HepG2 (cell line): ENCODE results near the gene TCEANC. TPM values are rescaled to one million over a fixed set of nuclear protein-coding genes. Genes with fewer than 3 reads are reported as not detected.

Experiments used
- ATAC-seq: fragments of 200-7000 bp; cut with Tn5 transposase; 3 replicates; pipeline ENCODE4 v1.9.1; 2020; ENCODE audit warnings: mild to moderate bottlenecking, moderate library complexity
- BruUV-seq: library from RNA; stranded (reverse); fragments of 400-500 nt; replicated peaks from 2 replicates; lab custom pipeline; 2021; lab: Mats Ljungman, UMichigan
- CTCF ChIA-PET: fragments of 300-600 bp; formaldehyde crosslinking; extraction: SDS; loops from one replicate; lab custom pipeline; 2021; ENCODE audit warnings: low total read pairs, inconsistent platforms, low intra/inter-chr PET ratio; lab: Yijun Ruan, JAX
- POLR2A ChIA-PET: fragments of 350-600 bp; sonication (Branson Sonifier 250); formaldehyde crosslinking; loops from one replicate; lab custom pipeline; 2020; ENCODE audit warnings: antibody characterized with exemption, inconsistent platforms; lab: Yijun Ruan, JAX
- DNase-seq: peaks from one replicate; pipeline ENCODE4 v3.0.0-alpha.2; 2015; ENCODE audit warnings: low spot score
- FAIRE-seq: peaks from 3 replicates; lab custom pipeline; 2011; peaks lifted over from hg19 to GRCh38; lab: Jason Lieb, UNC
- H2AFZ ChIP-seq: one replicate; pipeline ENCODE4 v1.6.1; 2011; ENCODE audit warnings: low read length, inconsistent platforms
- H3K27ac ChIP-seq: fragments of 300-600 bp; 3 replicates; pipeline ENCODE4 v1.8.0; 2011; ENCODE audit warnings: mixed run types, mild to moderate bottlenecking, mixed read lengths, low read length, inconsistent platforms; ENCODE audit not compliant: insufficient read depth; ENCODE audit errors: extremely low read length
- H3K27me3 ChIP-seq, 2 experiments: fragments of 200-600 bp in 1 of 2; 2 replicates in 1 of 2; 3 replicates in 1 of 2; pipeline versions ENCODE4 v1.6.0 to v1.8.0; 2011; ENCODE audit warnings: low read length in 2 of 2, mild to moderate bottlenecking in 2 of 2, moderate library complexity in 2 of 2, inconsistent platforms in 1 of 2; ENCODE audit not compliant: insufficient read depth in 2 of 2, control insufficient read depth in 1 of 2
- H3K36me3 ChIP-seq, 2 experiments: fragments of 200-600 bp in 1 of 2; replicated peaks in 1 of 2; 2 replicates in 1 of 2; 3 replicates in 1 of 2; pipeline versions ENCODE4 v1.5.1 to v1.8.0; 2011; ENCODE audit warnings: low read length in 2 of 2, inconsistent platforms in 1 of 2; ENCODE audit not compliant: insufficient read depth in 2 of 2, control insufficient read depth in 1 of 2
- H3K4me1 ChIP-seq: 2 replicates; pipeline ENCODE4 v1.5.1; 2012; ENCODE audit warnings: low read length, inconsistent platforms; ENCODE audit not compliant: insufficient read depth
- H3K4me2 ChIP-seq: 2 replicates; pipeline ENCODE4 v1.6.0; 2011; ENCODE audit warnings: low read depth, low read length, inconsistent platforms
- H3K4me3 ChIP-seq, 3 experiments: fragments of 200-600 bp in 1 of 3; sonication (generic), shearing (Covaris generic) in 1 of 3; replicated peaks in 1 of 3; 2 replicates each; pipeline ENCODE4 v1.5.1; 2011 to 2016; ENCODE audit warnings: low read length in 3 of 3, inconsistent platforms in 2 of 3, low read depth in 2 of 3, mild to moderate bottlenecking in 2 of 3, control low read depth in 1 of 3, mixed read lengths in 1 of 3; ENCODE audit not compliant: insufficient read depth in 1 of 3
- H3K79me2 ChIP-seq: one replicate; pipeline ENCODE4 v1.6.1; 2011; ENCODE audit warnings: low read length, inconsistent platforms; ENCODE audit not compliant: insufficient read depth
- H3K9ac ChIP-seq: 2 replicates; pipeline ENCODE4 v1.6.0; 2011; ENCODE audit warnings: mild to moderate bottlenecking, low read depth, low read length, inconsistent platforms; ENCODE audit not compliant: insufficient read depth
- H3K9me3 ChIP-seq: 2 replicates; pipeline ENCODE4 v1.5.1; 2012; ENCODE audit warnings: mild to moderate bottlenecking, low read length
- H4K20me1 ChIP-seq: 2 replicates; pipeline ENCODE4 v1.6.0; 2011; ENCODE audit warnings: inconsistent platforms, mild to moderate bottlenecking, low read length, moderate library complexity; ENCODE audit not compliant: insufficient read depth
- ATF7 ChIP-seq, 2 experiments: fragments of 450-650 bp in 1 of 2; sonication (generic) in 1 of 2; formaldehyde crosslinking in 1 of 2; IDR thresholded peaks; 2 replicates each; pipeline versions ENCODE4 v1.4.0 to v1.6.1; 2016 to 2020; ENCODE audit warnings: antibody characterized with exemption in 1 of 2, mild to moderate bottlenecking in 1 of 2, missing genetic modification reagents in 1 of 2
- EED ChIP-seq: sonication (generic); formaldehyde crosslinking; IDR thresholded peaks from 2 replicates; pipeline ENCODE4 v1.5.0; 2020; ENCODE audit warnings: mild to moderate bottlenecking, missing genetic modification reagents
- GABPA ChIP-seq, 2 experiments: IDR thresholded peaks; 2 replicates each; pipeline ENCODE4 v1.6.1; 2011 to 2016; ENCODE audit warnings: low read depth in 2 of 2, low read length in 1 of 2, missing biosample characterization in 1 of 2, missing genetic modification characterization in 1 of 2
- HDAC6 ChIP-seq: fragments of 200-600 bp; sonication (generic); IDR thresholded peaks from 2 replicates; pipeline ENCODE4 v1.7.0; 2017; ENCODE audit warnings: mild to moderate bottlenecking, antibody characterized with exemption, low read length, low read depth
- IKZF4 ChIP-seq: sonication (generic); formaldehyde crosslinking; IDR thresholded peaks from 2 replicates; pipeline ENCODE4 v1.5.1; 2020; ENCODE audit warnings: borderline replicate concordance, mild to moderate bottlenecking, low read depth, missing genetic modification reagents; ENCODE audit errors: not compliant biosample characterization
- RNF219 ChIP-seq: sonication (generic); formaldehyde crosslinking; IDR thresholded peaks from 2 replicates; pipeline ENCODE4 v1.5.0; 2020; ENCODE audit warnings: mild to moderate bottlenecking, missing genetic modification reagents
- SOX13 ChIP-seq, 3 experiments: fragments of 450-650 bp in 1 of 3; sonication (generic) in 1 of 3; formaldehyde crosslinking in 1 of 3; IDR thresholded peaks in 2 of 3; conservative IDR thresholded peaks in 1 of 3; 2 replicates each; pipeline versions ENCODE4 v1.5.0 to v1.6.1; 2016 to 2020; ENCODE audit warnings: antibody characterized with exemption in 1 of 3, mild to moderate bottlenecking in 1 of 3, missing compliant biosample characterization in 1 of 3, missing genetic modification reagents in 1 of 3, moderate library complexity in 1 of 3
- ZBED4 ChIP-seq: sonication (generic); formaldehyde crosslinking; IDR thresholded peaks from 2 replicates; pipeline ENCODE4 v1.4.0; 2020; ENCODE audit warnings: missing genetic modification reagents, borderline replicate concordance
- ZNF33B ChIP-seq: sonication (generic); formaldehyde crosslinking; IDR thresholded peaks from 2 replicates; pipeline ENCODE4 v1.5.1; 2020; ENCODE audit warnings: mild to moderate bottlenecking, missing genetic modification reagents
- ZNF451 ChIP-seq: sonication (generic); formaldehyde crosslinking; IDR thresholded peaks from 2 replicates; pipeline ENCODE4 v1.5.0; 2020; ENCODE audit warnings: mild to moderate bottlenecking, missing genetic modification reagents
- ZNF576 ChIP-seq: sonication (generic); formaldehyde crosslinking; IDR thresholded peaks from 2 replicates; pipeline ENCODE4 v1.4.0; 2020; ENCODE audit warnings: mild to moderate bottlenecking, missing genetic modification reagents
- ZSCAN30 ChIP-seq: sonication (generic); formaldehyde crosslinking; IDR thresholded peaks from 2 replicates; pipeline ENCODE4 v1.5.0; 2020; ENCODE audit warnings: mild to moderate bottlenecking, missing genetic modification reagents
- WGBS: methylation state at CpG from one replicate; pipeline ENCODE4 v1.1.6; 2017; ENCODE audit warnings: low lambda C conversion rate; 5-methylcytosine and 5-hydroxymethylcytosine counted together
- in situ Hi-C: cut with HindIII; loops from 2 replicates; pipeline ENCODE4 v1.10.0; 2017; ENCODE audit warnings: low pct_unique_long_range_greater_than_20kb; ENCODE audit not compliant: extremely low pct_ligation_motif_present
- intact Hi-C: fragments of 100-400 bp; cut with micrococcal nuclease; formaldehyde crosslinking; loops from one replicate; pipeline ENCODE4 v1.10.0; 2022; ENCODE audit not compliant: unreplicated experiment
- polyA plus RNA-seq, 8 experiments: library from polyadenylated mRNA; depleted of rRNA in 3 of 8; stranded (reverse) in 7 of 8; unstranded in 1 of 8; fragments of >200 nt; fragmentation: Illumina TruSeq in 4 of 8; extraction: Trizol in 4 of 8; gene quantifications; 2 replicates each; pipeline versions ENCODE4 v1.2.1 to v1.2.3, GENCODE V29; 2011 to 2016; ENCODE audit warnings: low read depth in 4 of 8, missing spikeins in 1 of 8, mixed read lengths in 1 of 8; ENCODE audit not compliant: insufficient read depth in 1 of 8
- total RNA-seq, 5 experiments: library from RNA; depleted of rRNA; stranded (reverse); fragments of >200 nt; fragmentation: Illumina TruSeq; extraction: Trizol; gene quantifications; 2 replicates each; pipeline ENCODE4 v1.2.3, GENCODE V29; 2016; ENCODE audit warnings: low read depth in 1 of 5

The TCEANC gene
- total and polyA plus RNA-seq, 2 of the 13 experiments (the other 11 are each of a cell fraction or from before 2014, with no cell fraction given), result 0.51 to 0.97 TPM

GRCh38 chrX:13607331-13607995 lies 45.5 kb upstream of the TCEANC start (continued):
- no peak for TF ChIP-seq GABPA (IDR thresholded peaks at IDR 0.05; ENCODE audit: low read depth, low read length)
- TF ChIP-seq GABPA (CRISPR knock-in tag; IDR thresholded peaks at IDR 0.05; ENCODE audit: low read depth), result no peak
- no peak for TF ChIP-seq RNF219 (CRISPR knock-in tag)
- no peak for TF ChIP-seq ZNF451 (CRISPR knock-in tag)
- no peak for TF ChIP-seq HDAC6

- no peak overlapping the region for H3K4me3 ChIP-seq
- ATAC-seq, result no peak
- DNase-seq, result no peak
- no CpG with 5 or more reads among the region's 2 CpGs for WGBS
- H3K36me3 ChIP-seq, result no peaks in the 10 kb centered on the region
- TF ChIP-seq ZBED4 (CRISPR knock-in tag) (no peak), EED (CRISPR knock-in tag) (no peak), IKZF4 (no peak), ZNF576 (CRISPR knock-in tag) (no peak), ZNF33B (CRISPR knock-in tag) (no peak), SOX13 (IDR thresholded peaks at IDR 0.05) (no peak), SOX13 (CRISPR knock-in tag; conservative IDR thresholded peaks at IDR 0.05 in 1 of 2, IDR thresholded peaks at IDR 0.05 in 1 of 2) (no peak), ZNF451 (CRISPR knock-in tag) (no peak), ZSCAN30 (CRISPR knock-in tag) (no peak), ATF7 (IDR thresholded peaks at IDR 0.05) (no peak), ATF7 (CRISPR knock-in tag; IDR thresholded peaks at IDR 0.05) (no peak)
- TF ChIP-seq, all 625 proteins: peak for 0
- intact Hi-C loops, result no loop called here
- Histone ChIP-seq H4K20me1 (no peaks in the 10 kb centered on the region), H3K4me2 (no peak overlapping the region), H3K4me1 (no peaks in the 10 kb centered on the region), H3K79me2 (no peaks in the 10 kb centered on the region), H3K9me3 (no peaks in the 10 kb centered on the region), H2AFZ (no peak overlapping the region), H3K27ac (no peak overlapping the region), H3K9ac (no peak overlapping the region), H3K27me3 (no peaks in the 10 kb centered on the region; a peak in 1 of 5 replicates)
- FAIRE-seq, result no peak
- ChIA-PET CTCF (no interaction called here), POLR2A (no interaction called here)
- BruUV-seq, result no TSS peak
- in situ Hi-C loops, result no loop called here
Observed at GRCh38 chrX:13607996-13608365, 45.0 kb upstream of the TCEANC start.
